HG02852 (cell line): ENCODE data around the gene ACSM3.
"Not testable (repeated sequence)": the region's sequence is repeated elsewhere in the genome, so short reads cannot be mapped to it uniquely, and the experiment has no call there.

Experiments
- ATAC-seq: cut with Tn5 transposase; IDR thresholded peaks from one replicate; pipeline ENCODE4 v1.9.1; 2021; ENCODE audit warnings: mild to moderate bottlenecking, moderate library complexity; ENCODE audit not compliant: unreplicated experiment

Gene ACSM3

GRCh38 chr16:20763461-20764232 lies at the start of gene ACSM3:
Gene ACSM3 (plus strand): TSS chr16:20764014. CDS start chr16:20770035, 6,021 bp downstream.
- peak; percentile 97 for ATAC-seq

GRCh38 chr16:20717718-20718117 lies 46.1 kb upstream of the ACSM3 start:
- not testable (repeated sequence) for ATAC-seq

- ATAC-seq, result no peak
Observed at GRCh38 chr16:20720251-20720650, 43.6 kb upstream of the ACSM3 start.

GRCh38 chr16:20726661-20727060 lies 37.2 kb upstream of the ACSM3 start:
- no peak for ATAC-seq

- ATAC-seq, result no peak
Observed at GRCh38 chr16:20727181-20727580, 36.6 kb upstream of the ACSM3 start.

GRCh38 chr16:20729141-20729540 lies 34.7 kb upstream of the ACSM3 start:
- no peak for ATAC-seq

GRCh38 chr16:20734056-20734455 lies 29.8 kb upstream of the ACSM3 start:
- no peak for ATAC-seq

GRCh38 chr16:20734782-20735181 lies 29.0 kb upstream of the ACSM3 start:
- ATAC-seq, result no peak

- ATAC-seq, result no peak
Observed at GRCh38 chr16:20735490-20735889, 28.3 kb upstream of the ACSM3 start.

- no peak for ATAC-seq
Observed at GRCh38 chr16:20740007-20740883, 23.6 kb upstream of the ACSM3 start.

GRCh38 chr16:20740901-20741521 lies 22.8 kb upstream of the ACSM3 start:
- ATAC-seq, result peak; percentile 84

GRCh38 chr16:20741554-20742285 lies 22.1 kb upstream of the ACSM3 start, which contains the start of gene THUMPD1:
Gene THUMPD1 (minus strand): TSS chr16:20741818. CDS start chr16:20741739, 79 bp downstream.
- ATAC-seq, result peak; percentile 86

GRCh38 chr16:20743591-20743990 lies 20.2 kb upstream of the ACSM3 start:
- no peak for ATAC-seq

- no peak for ATAC-seq
Observed at GRCh38 chr16:20744922-20745440, 18.8 kb upstream of the ACSM3 start.

- no peak for ATAC-seq
Observed at GRCh38 chr16:20746461-20746860, 17.4 kb upstream of the ACSM3 start.

- no peak for ATAC-seq
Observed at GRCh38 chr16:20747030-20747816, 16.6 kb upstream of the ACSM3 start.

GRCh38 chr16:20749474-20749873 lies 14.3 kb upstream of the ACSM3 start:
- no peak for ATAC-seq

- no peak for ATAC-seq
Observed at GRCh38 chr16:20750558-20750957, 13.3 kb upstream of the ACSM3 start.

GRCh38 chr16:20753727-20754126 lies 10.1 kb upstream of the ACSM3 start:
- ATAC-seq, result no peak

- no peak for ATAC-seq
Observed at GRCh38 chr16:20755238-20755637, 8.6 kb upstream of the ACSM3 start.
